Uterus (tissue), 4 donors: ENCODE results near the gene STXBP5L. TPM values are rescaled to one million over a fixed set of nuclear protein-coding genes. Genes with fewer than 3 reads are reported as not detected.

Experiments used
- DNase-seq, 2 donors: peaks; one replicate each; pipeline ENCODE4 v3.0.0-alpha.2; 2019 to 2020
- H3K27ac ChIP-seq, 2 donors: fragments of 200-600 bp; sonication (generic); 1 replicate in 1 of 2; 2 replicates in 1 of 2; pipeline ENCODE4 v1.5.1; 2016 to 2018
- H3K27me3 ChIP-seq, 2 donors: fragments of 200-600 bp; sonication (generic); one replicate each; pipeline ENCODE4 v1.5.1; 2018 to 2019; ENCODE audit warnings: control low read depth in 1 of 2
- H3K36me3 ChIP-seq, 2 donors: fragments of 200-600 bp; sonication (generic); one replicate each; pipeline ENCODE4 v1.5.1; 2019; ENCODE audit warnings: control low read depth in 1 of 2
- H3K4me1 ChIP-seq, 2 donors: fragments of 200-600 bp; sonication (generic); one replicate each; pipeline ENCODE4 v1.5.1; 2018 to 2019; ENCODE audit warnings: control low read depth in 1 of 2
- H3K4me3 ChIP-seq, 2 donors: fragments of 200-600 bp; sonication (generic); 1 replicate in 1 of 2; 2 replicates in 1 of 2; pipeline ENCODE4 v1.5.1; 2018 to 2019; ENCODE audit warnings: mild to moderate bottlenecking in 1 of 2
- H3K9me3 ChIP-seq, 2 donors: fragments of 200-600 bp; sonication (generic); one replicate each; pipeline ENCODE4 v1.5.1; 2019; ENCODE audit warnings: control low read depth in 1 of 2
- CTCF ChIP-seq, 4 experiments: fragments of 200-600 bp in 2 of 4; fragments of 450-650 bp in 2 of 4; sonication (generic) in 2 of 4; IDR thresholded peaks; one replicate each; pipeline ENCODE4 v1.5.1; 2016 to 2019; ENCODE audit warnings: antibody characterized with exemption in 4 of 4, mild to moderate bottlenecking in 2 of 4, moderate library complexity in 1 of 4
- POLR2A ChIP-seq, 2 donors: fragments of 450-650 bp; IDR thresholded peaks; one replicate each; pipeline ENCODE4 v1.6.1; 2016; ENCODE audit warnings: antibody characterized with exemption in 2 of 2, mild to moderate bottlenecking in 1 of 2, moderate library complexity in 1 of 2
- intact Hi-C: fragments of 100-400 bp; cut with DNase I; formaldehyde crosslinking; loops from one replicate; pipeline ENCODE4 v1.15.1; 2023; ENCODE audit warnings: low total_unique reads
- total RNA-seq, 4 donors: library from RNA; depleted of rRNA in 3 of 4; stranded (reverse); fragments of >200 nt in 3 of 4; gene quantifications; one replicate each; pipeline versions ENCODE4 v1.1.0 to v1.2.4, GENCODE V29; 2014 to 2023
- donor health status: DM: yes; HTN: yes; CAD: no.

The STXBP5L gene
- total RNA-seq, 4 donors from 2014 or later, result under 0.01 to 2.6 (median 1.1) TPM

- H3K4me1 ChIP-seq, result no peaks in the 10 kb centered on the region
- no peaks in the 10 kb centered on the region for H3K36me3 ChIP-seq
- intact Hi-C loops, result no loop called here
- DNase-seq, result no peak
- H3K4me3 ChIP-seq, result no peak overlapping the region
- TF ChIP-seq CTCF (IDR thresholded peaks at IDR 0.05), result no peak
- no peak for TF ChIP-seq POLR2A (IDR thresholded peaks at IDR 0.05)
- no peaks in the 10 kb centered on the region for H3K27me3 ChIP-seq
- no peaks in the 10 kb centered on the region for H3K9me3 ChIP-seq
- H3K27ac ChIP-seq, result no peak overlapping the region
Measured at GRCh38 chr3:121414924-121415323, 506.9 kb downstream of the STXBP5L start.

GRCh38 chr3:121418182-121418581, 510.2 kb downstream of the STXBP5L start:
- TF ChIP-seq POLR2A (IDR thresholded peaks at IDR 0.05), result no peak
- no peak for TF ChIP-seq CTCF (IDR thresholded peaks at IDR 0.05)
- Histone ChIP-seq H3K36me3 (no peaks in the 10 kb centered on the region), H3K4me3 (no peak overlapping the region), H3K4me1 (no peaks in the 10 kb centered on the region), H3K27me3 (no peaks in the 10 kb centered on the region), H3K27ac (no peak overlapping the region), H3K9me3 (no peaks in the 10 kb centered on the region)
- DNase-seq, result no peak
- intact Hi-C loops, result no loop called here

- Histone ChIP-seq H3K27ac (no peak overlapping the region), H3K4me3 (no peak overlapping the region), H3K36me3 (no peaks in the 10 kb centered on the region), H3K27me3 (no peaks in the 10 kb centered on the region), H3K9me3 (no peaks in the 10 kb centered on the region), H3K4me1 (no peaks in the 10 kb centered on the region)
- intact Hi-C loops, result no loop called here
- DNase-seq, result no peak
- TF ChIP-seq POLR2A (IDR thresholded peaks at IDR 0.05) (no peak), CTCF (IDR thresholded peaks at IDR 0.05) (no peak)
Measured at GRCh38 chr3:121424549-121424948, 516.5 kb downstream of the STXBP5L start.

GRCh38 chr3:121430664-121431215, 522.7 kb downstream of the STXBP5L start:
- no peak for DNase-seq
- intact Hi-C loops, result no loop called here
- Histone ChIP-seq H3K4me1 (no peaks in the 10 kb centered on the region), H3K9me3 (no peaks in the 10 kb centered on the region), H3K27me3 (no peaks in the 10 kb centered on the region), H3K27ac (no peak overlapping the region), H3K36me3 (no peaks in the 10 kb centered on the region), H3K4me3 (no peak overlapping the region)
- TF ChIP-seq CTCF (IDR thresholded peaks at IDR 0.05) (no peak), POLR2A (IDR thresholded peaks at IDR 0.05) (no peak)

GRCh38 chr3:121431726-121432517, 523.9 kb downstream of the STXBP5L start:
- intact Hi-C loops, result no loop called here
- no peak for TF ChIP-seq POLR2A (IDR thresholded peaks at IDR 0.05)
- no peak for TF ChIP-seq CTCF (IDR thresholded peaks at IDR 0.05)
- no peak overlapping the region for H3K27ac ChIP-seq
- H3K9me3 ChIP-seq, result no peaks in the 10 kb centered on the region
- H3K4me1 ChIP-seq, result no peaks in the 10 kb centered on the region
- no peaks in the 10 kb centered on the region for H3K27me3 ChIP-seq
- H3K36me3 ChIP-seq, result no peaks in the 10 kb centered on the region
- peak overlapping the region in 1 of 2 donors; percentile 25 for H3K4me3 ChIP-seq
- no peak for DNase-seq
